WTC11 (cell line): ENCODE results near the gene PLXND1.

Experiments
- ATF1 ChIP-seq: sonication (generic); formaldehyde crosslinking; IDR thresholded peaks from 2 replicates; pipeline ENCODE4 v1.8.1; 2023; ENCODE audit warnings: mild to moderate bottlenecking, moderate library complexity, missing genetic modification reagents
- ESRRA ChIP-seq: sonication (generic); formaldehyde crosslinking; IDR thresholded peaks from 2 replicates; pipeline ENCODE4 v1.8.1; 2022; ENCODE audit warnings: mild to moderate bottlenecking, missing genetic modification reagents, borderline replicate concordance
- RELA ChIP-seq: sonication (generic); formaldehyde crosslinking; IDR thresholded peaks from 2 replicates; pipeline ENCODE4 v1.8.1; 2022; ENCODE audit warnings: missing genetic modification reagents, mild to moderate bottlenecking, borderline replicate concordance
- ZNF671 ChIP-seq: fragments of 250-450 bp; sonication (Bioruptor Pico); IDR thresholded peaks from 2 replicates; pipeline ENCODE4 v1.8.0; 2021; ENCODE audit warnings: mild to moderate bottlenecking
- TF ChIP-seq, protein P1 (sequence below): fragments of 200-600 bp; IDR thresholded peaks from 2 replicates; pipeline ENCODE4 v1.8.0; 2022; ENCODE audit warnings: antibody characterized with exemption
- TF ChIP-seq, protein P2 (sequence below): sonication (generic); formaldehyde crosslinking; IDR thresholded peaks from 2 replicates; pipeline ENCODE4 v1.8.1; 2022; ENCODE audit warnings: mild to moderate bottlenecking, moderate library complexity, missing genetic modification reagents

DNA sequence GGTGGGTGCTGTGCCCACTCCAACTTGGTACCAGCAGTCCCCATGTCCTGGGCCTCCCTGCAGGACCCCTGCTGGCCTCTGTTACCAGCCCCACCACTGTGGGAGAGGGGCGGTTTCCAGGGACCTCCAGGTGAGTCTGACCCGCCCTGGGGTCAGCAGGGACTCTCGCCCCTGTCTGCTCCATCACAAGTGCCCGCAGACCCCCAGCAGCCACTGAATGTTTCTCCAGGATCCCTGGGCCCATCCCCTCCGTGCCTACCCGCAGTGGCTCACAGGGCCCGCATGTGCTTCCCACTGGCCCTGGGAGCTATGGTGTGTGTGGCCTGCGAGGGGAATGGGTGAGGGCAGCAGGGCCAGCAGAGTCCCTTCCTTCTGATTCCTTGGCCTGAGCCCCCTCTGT, 87.9 kb downstream of the PLXND1 start:
- TF ChIP-seq RELA (CRISPR knock-in tag) = no peak
- TF ChIP-seq, protein P1, sequence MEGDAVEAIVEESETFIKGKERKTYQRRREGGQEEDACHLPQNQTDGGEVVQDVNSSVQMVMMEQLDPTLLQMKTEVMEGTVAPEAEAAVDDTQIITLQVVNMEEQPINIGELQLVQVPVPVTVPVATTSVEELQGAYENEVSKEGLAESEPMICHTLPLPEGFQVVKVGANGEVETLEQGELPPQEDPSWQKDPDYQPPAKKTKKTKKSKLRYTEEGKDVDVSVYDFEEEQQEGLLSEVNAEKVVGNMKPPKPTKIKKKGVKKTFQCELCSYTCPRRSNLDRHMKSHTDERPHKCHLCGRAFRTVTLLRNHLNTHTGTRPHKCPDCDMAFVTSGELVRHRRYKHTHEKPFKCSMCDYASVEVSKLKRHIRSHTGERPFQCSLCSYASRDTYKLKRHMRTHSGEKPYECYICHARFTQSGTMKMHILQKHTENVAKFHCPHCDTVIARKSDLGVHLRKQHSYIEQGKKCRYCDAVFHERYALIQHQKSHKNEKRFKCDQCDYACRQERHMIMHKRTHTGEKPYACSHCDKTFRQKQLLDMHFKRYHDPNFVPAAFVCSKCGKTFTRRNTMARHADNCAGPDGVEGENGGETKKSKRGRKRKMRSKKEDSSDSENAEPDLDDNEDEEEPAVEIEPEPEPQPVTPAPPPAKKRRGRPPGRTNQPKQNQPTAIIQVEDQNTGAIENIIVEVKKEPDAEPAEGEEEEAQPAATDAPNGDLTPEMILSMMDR = no peak
- no peak for TF ChIP-seq ATF1
- no peak for TF ChIP-seq ESRRA (CRISPR knock-in tag)
- TF ChIP-seq ZNF671 = no peak
- TF ChIP-seq, protein P2, sequence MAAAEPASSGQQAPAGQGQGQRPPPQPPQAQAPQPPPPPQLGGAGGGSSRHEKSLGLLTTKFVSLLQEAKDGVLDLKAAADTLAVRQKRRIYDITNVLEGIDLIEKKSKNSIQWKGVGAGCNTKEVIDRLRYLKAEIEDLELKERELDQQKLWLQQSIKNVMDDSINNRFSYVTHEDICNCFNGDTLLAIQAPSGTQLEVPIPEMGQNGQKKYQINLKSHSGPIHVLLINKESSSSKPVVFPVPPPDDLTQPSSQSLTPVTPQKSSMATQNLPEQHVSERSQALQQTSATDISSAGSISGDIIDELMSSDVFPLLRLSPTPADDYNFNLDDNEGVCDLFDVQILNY (CRISPR knock-in tag) = no peak
